ENCODE data around the gene GALNT9.

DNA sequence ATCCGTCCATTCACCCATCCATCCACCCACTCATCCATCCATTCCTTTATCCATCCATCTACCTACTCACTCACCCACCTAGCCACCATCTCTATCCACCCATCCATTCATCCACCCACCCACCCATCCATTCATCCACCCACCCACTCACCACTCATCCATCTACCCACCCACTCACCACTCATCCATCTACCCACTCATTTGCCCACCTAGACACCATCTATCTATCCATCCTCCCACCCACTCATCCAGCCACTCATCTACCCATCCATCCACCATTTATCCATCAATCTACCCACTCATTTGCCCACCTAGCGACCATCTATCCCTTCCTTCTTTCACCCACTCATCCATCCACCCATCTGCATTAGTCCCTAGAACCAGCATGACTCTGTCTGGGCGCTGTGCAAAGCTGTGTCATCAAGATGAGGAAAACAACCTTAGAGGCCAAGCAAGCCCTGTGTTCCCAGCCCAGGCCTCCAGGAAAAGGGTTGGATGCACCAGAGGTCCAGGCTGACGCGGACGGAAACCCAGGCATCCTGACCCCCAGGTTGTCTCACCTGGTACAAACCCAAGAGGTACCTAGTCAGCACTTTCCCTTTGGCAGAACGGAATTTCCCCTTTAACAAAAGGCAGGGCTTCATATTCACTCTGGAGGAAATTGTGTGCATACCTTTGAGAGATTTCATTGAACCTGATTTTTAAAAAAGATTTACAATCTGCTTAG lies 111.4 kb downstream of the GALNT9 start:
- TF ChIP-seq ESRRA (IDR thresholded peaks at IDR 0.05; ENCODE audit: borderline replicate concordance, low read length): no peak
- TF ChIP-seq, protein P1, sequence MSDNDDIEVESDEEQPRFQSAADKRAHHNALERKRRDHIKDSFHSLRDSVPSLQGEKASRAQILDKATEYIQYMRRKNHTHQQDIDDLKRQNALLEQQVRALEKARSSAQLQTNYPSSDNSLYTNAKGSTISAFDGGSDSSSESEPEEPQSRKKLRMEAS (IDR thresholded peaks at IDR 0.05): no peak
- TF ChIP-seq MAZ (IDR thresholded peaks at IDR 0.05; ENCODE audit: borderline replicate concordance, low read depth, low read length): no peak
- TF ChIP-seq, protein P2, sequence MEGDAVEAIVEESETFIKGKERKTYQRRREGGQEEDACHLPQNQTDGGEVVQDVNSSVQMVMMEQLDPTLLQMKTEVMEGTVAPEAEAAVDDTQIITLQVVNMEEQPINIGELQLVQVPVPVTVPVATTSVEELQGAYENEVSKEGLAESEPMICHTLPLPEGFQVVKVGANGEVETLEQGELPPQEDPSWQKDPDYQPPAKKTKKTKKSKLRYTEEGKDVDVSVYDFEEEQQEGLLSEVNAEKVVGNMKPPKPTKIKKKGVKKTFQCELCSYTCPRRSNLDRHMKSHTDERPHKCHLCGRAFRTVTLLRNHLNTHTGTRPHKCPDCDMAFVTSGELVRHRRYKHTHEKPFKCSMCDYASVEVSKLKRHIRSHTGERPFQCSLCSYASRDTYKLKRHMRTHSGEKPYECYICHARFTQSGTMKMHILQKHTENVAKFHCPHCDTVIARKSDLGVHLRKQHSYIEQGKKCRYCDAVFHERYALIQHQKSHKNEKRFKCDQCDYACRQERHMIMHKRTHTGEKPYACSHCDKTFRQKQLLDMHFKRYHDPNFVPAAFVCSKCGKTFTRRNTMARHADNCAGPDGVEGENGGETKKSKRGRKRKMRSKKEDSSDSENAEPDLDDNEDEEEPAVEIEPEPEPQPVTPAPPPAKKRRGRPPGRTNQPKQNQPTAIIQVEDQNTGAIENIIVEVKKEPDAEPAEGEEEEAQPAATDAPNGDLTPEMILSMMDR (IDR thresholded peaks at IDR 0.05): no peak
- TF ChIP-seq POLR2A (IDR thresholded peaks at IDR 0.05; ENCODE audit: low read length): no peak
- no peak for TF ChIP-seq EP300 (IDR thresholded peaks at IDR 0.05)
- no peak for TF ChIP-seq RAD21 (conservative IDR thresholded peaks at IDR 0.05 in 1 of 2, IDR thresholded peaks at IDR 0.05 in 1 of 2)
- TF ChIP-seq, protein P3, sequence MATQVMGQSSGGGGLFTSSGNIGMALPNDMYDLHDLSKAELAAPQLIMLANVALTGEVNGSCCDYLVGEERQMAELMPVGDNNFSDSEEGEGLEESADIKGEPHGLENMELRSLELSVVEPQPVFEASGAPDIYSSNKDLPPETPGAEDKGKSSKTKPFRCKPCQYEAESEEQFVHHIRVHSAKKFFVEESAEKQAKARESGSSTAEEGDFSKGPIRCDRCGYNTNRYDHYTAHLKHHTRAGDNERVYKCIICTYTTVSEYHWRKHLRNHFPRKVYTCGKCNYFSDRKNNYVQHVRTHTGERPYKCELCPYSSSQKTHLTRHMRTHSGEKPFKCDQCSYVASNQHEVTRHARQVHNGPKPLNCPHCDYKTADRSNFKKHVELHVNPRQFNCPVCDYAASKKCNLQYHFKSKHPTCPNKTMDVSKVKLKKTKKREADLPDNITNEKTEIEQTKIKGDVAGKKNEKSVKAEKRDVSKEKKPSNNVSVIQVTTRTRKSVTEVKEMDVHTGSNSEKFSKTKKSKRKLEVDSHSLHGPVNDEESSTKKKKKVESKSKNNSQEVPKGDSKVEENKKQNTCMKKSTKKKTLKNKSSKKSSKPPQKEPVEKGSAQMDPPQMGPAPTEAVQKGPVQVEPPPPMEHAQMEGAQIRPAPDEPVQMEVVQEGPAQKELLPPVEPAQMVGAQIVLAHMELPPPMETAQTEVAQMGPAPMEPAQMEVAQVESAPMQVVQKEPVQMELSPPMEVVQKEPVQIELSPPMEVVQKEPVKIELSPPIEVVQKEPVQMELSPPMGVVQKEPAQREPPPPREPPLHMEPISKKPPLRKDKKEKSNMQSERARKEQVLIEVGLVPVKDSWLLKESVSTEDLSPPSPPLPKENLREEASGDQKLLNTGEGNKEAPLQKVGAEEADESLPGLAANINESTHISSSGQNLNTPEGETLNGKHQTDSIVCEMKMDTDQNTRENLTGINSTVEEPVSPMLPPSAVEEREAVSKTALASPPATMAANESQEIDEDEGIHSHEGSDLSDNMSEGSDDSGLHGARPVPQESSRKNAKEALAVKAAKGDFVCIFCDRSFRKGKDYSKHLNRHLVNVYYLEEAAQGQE (IDR thresholded peaks at IDR 0.05): no peak
- TF ChIP-seq RFX5 (IDR thresholded peaks at IDR 0.05): no peak

Data from A549 (cell line).